H1 (cell line): ENCODE data around the gene P2RX1. TPM values are rescaled to one million over a fixed set of nuclear protein-coding genes. Genes with fewer than 3 reads are reported as not detected.

ENCODE experiments used
- CTCF ChIA-PET: fragments of 300-600 bp; sonication (Branson Sonifier 250); formaldehyde crosslinking; loops from one replicate; lab custom pipeline; 2021; ENCODE audit not compliant: partially characterized antibody; lab: Charles Lee
- POLR2A ChIA-PET: fragments of 300-600 bp; sonication (Branson Sonifier 250); formaldehyde crosslinking; loops from one replicate; lab custom pipeline; 2021; ENCODE audit warnings: inconsistent platforms; ENCODE audit not compliant: partially characterized antibody; lab: Charles Lee
- DNase-seq, 2 experiments: peaks; one replicate each; pipeline versions ENCODE4 v3.0.0 to v3.0.0-alpha.2; 2010 to 2022; ENCODE audit warnings: low spot score in 2 of 2, low read depth in 1 of 2, mixed read lengths in 1 of 2
- FAIRE-seq: peaks from 2 replicates; lab custom pipeline; 2011; peaks lifted over from hg19 to GRCh38; lab: Jason Lieb, UNC
- H2AFZ ChIP-seq: 2 replicates; pipeline ENCODE4 v1.8.1; 2012; ENCODE audit warnings: low read length, inconsistent platforms
- H2AK5ac ChIP-seq: 2 replicates; pipeline ENCODE4 v1.6.1; 2013; ENCODE audit warnings: low read depth, low read length
- H2BK120ac ChIP-seq: replicated peaks from 2 replicates; pipeline ENCODE3; 2013; ENCODE audit warnings: low read depth, low read length, inconsistent platforms
- H2BK12ac ChIP-seq: 2 replicates; pipeline ENCODE4 v1.6.1; 2013; ENCODE audit warnings: low read depth, low read length
- H2BK15ac ChIP-seq: 2 replicates; pipeline ENCODE4 v1.6.1; 2013; ENCODE audit warnings: low read length
- H2BK20ac ChIP-seq: 2 replicates; pipeline ENCODE4 v1.6.1; 2013; ENCODE audit warnings: low read length
- H2BK5ac ChIP-seq: 2 replicates; pipeline ENCODE4 v1.6.1; 2013; ENCODE audit warnings: low read depth, low read length
- H3K14ac ChIP-seq: 2 replicates; pipeline ENCODE4 v1.6.1; 2013; ENCODE audit warnings: inconsistent platforms; ENCODE audit not compliant: insufficient read length
- H3K18ac ChIP-seq: 2 replicates; pipeline ENCODE4 v1.6.1; 2013; ENCODE audit warnings: low read length; ENCODE audit errors: extremely low read depth
- H3K23ac ChIP-seq: 2 replicates; pipeline ENCODE4 v1.6.1; 2013; ENCODE audit warnings: inconsistent platforms; ENCODE audit not compliant: insufficient read length
- H3K23me2 ChIP-seq: 2 replicates; pipeline ENCODE4 v1.6.1; 2013; ENCODE audit warnings: low read depth, low read length
- H3K27ac ChIP-seq: 2 replicates; pipeline ENCODE4 v1.6.1; 2011; ENCODE audit warnings: low read depth, low read length, inconsistent platforms
- H3K27me3 ChIP-seq, 4 experiments: replicated peaks in 1 of 4; 1 replicate in 1 of 4; 2 replicates in 3 of 4; pipeline versions ENCODE4 v1.6.1 to v1.8.1; 2011 to 2013; ENCODE audit warnings: low read length in 3 of 4, mild to moderate bottlenecking in 3 of 4, inconsistent platforms in 2 of 4, mixed read lengths in 2 of 4, moderate library complexity in 1 of 4; ENCODE audit not compliant: control insufficient read depth in 3 of 4, insufficient read depth in 3 of 4; ENCODE audit errors: extremely low read depth in 1 of 4
- H3K36me3 ChIP-seq, 4 experiments: 2 replicates each; pipeline versions ENCODE4 v1.6.1 to v1.8.1; 2011 to 2013; ENCODE audit warnings: mild to moderate bottlenecking in 4 of 4, low read length in 3 of 4, moderate library complexity in 2 of 4, control low read depth in 1 of 4, inconsistent platforms in 1 of 4; ENCODE audit not compliant: insufficient read depth in 4 of 4, control insufficient read depth in 2 of 4
- H3K4ac ChIP-seq: replicated peaks from 2 replicates; pipeline ENCODE3; 2013; ENCODE audit warnings: low read length, low read depth, mixed read lengths, inconsistent platforms; ENCODE audit not compliant: insufficient read length
- H3K4me1 ChIP-seq, 4 experiments: replicated peaks in 1 of 4; 1 replicate in 1 of 4; 2 replicates in 3 of 4; pipeline versions ENCODE4 v1.6.1 to v1.8.1; 2011 to 2013; ENCODE audit warnings: low read length in 3 of 4, inconsistent platforms in 2 of 4, mixed read lengths in 1 of 4; ENCODE audit not compliant: insufficient read depth in 4 of 4, control insufficient read depth in 3 of 4
- H3K4me2 ChIP-seq, 2 experiments: 2 replicates each; pipeline versions ENCODE4 v1.6.1 to v1.8.1; 2011 to 2013; ENCODE audit warnings: low read depth in 2 of 2, low read length in 2 of 2, control low read depth in 1 of 2, inconsistent platforms in 1 of 2, mild to moderate bottlenecking in 1 of 2; ENCODE audit not compliant: insufficient read depth in 1 of 2
- H3K4me3 ChIP-seq, 4 experiments: fragments of 200-600, 300-600 bp in 1 of 4; sonication (generic), shearing (Covaris generic), sonication (Bioruptor Twin) in 1 of 4; 2 replicates each; pipeline versions ENCODE4 v1.5.1 to v1.8.1; 2011 to 2016; ENCODE audit warnings: low read length in 4 of 4, low read depth in 3 of 4, control low read depth in 2 of 4, inconsistent platforms in 2 of 4, mild to moderate bottlenecking in 2 of 4, mixed read lengths in 1 of 4, moderate library complexity in 1 of 4; ENCODE audit not compliant: insufficient read depth in 2 of 4; ENCODE audit errors: extremely low read depth in 1 of 4
- H3K56ac ChIP-seq: replicated peaks from 2 replicates; pipeline ENCODE3; 2013; ENCODE audit warnings: low read depth, mild to moderate bottlenecking, mixed read lengths, low read length, inconsistent platforms; ENCODE audit not compliant: insufficient read length
- H3K79me1 ChIP-seq: 2 replicates; pipeline ENCODE4 v1.6.1; 2013; ENCODE audit warnings: low read depth, low read length, control low read depth
- H3K79me2 ChIP-seq, 2 experiments: 2 replicates each; pipeline versions ENCODE4 v1.6.1 to v1.8.1; 2012 to 2013; ENCODE audit warnings: low read length in 2 of 2, mild to moderate bottlenecking in 2 of 2, inconsistent platforms in 1 of 2; ENCODE audit not compliant: insufficient read depth in 2 of 2, control insufficient read depth in 1 of 2
- H3K9ac ChIP-seq, 4 experiments: replicated peaks in 1 of 4; 1 replicate in 1 of 4; 2 replicates in 3 of 4; pipeline versions ENCODE4 v1.6.1 to v1.8.1; 2011 to 2013; ENCODE audit warnings: low read depth in 3 of 4, low read length in 3 of 4, control low read depth in 2 of 4, mild to moderate bottlenecking in 2 of 4, moderate library complexity in 2 of 4, inconsistent platforms in 1 of 4; ENCODE audit errors: extremely low read depth in 1 of 4
- H3K9me3 ChIP-seq, 2 experiments: 2 replicates each; pipeline versions ENCODE4 v1.6.1 to v1.8.1; 2012 to 2013; ENCODE audit warnings: mild to moderate bottlenecking in 2 of 2, moderate library complexity in 2 of 2, control low read depth in 1 of 2, inconsistent platforms in 1 of 2, low read depth in 1 of 2, low read length in 1 of 2, mixed read lengths in 1 of 2; ENCODE audit not compliant: insufficient read depth in 2 of 2
- H4K20me1 ChIP-seq, 2 experiments: replicated peaks in 1 of 2; 2 replicates each; pipeline versions ENCODE3 to v1.8.1; 2011 to 2013; ENCODE audit warnings: inconsistent platforms in 2 of 2, low read length in 2 of 2, mild to moderate bottlenecking in 1 of 2; ENCODE audit not compliant: insufficient read depth in 2 of 2, control insufficient read depth in 1 of 2
- H4K5ac ChIP-seq: 2 replicates; pipeline ENCODE4 v1.6.1; 2013; ENCODE audit warnings: low read length, low read depth, mixed read lengths, inconsistent platforms; ENCODE audit not compliant: insufficient read length
- H4K8ac ChIP-seq: 2 replicates; pipeline ENCODE4 v1.8.0; 2013; ENCODE audit warnings: mild to moderate bottlenecking, moderate library complexity, low read length, inconsistent platforms; ENCODE audit not compliant: insufficient read depth; ENCODE audit errors: extremely low read depth
- H4K91ac ChIP-seq: replicated peaks from 2 replicates; pipeline ENCODE3; 2013; ENCODE audit warnings: low read length, mixed read lengths, inconsistent platforms; ENCODE audit not compliant: insufficient read length
- WGBS, 2 experiments: shearing (Covaris generic) in 1 of 2; methylation state at CpG; one replicate each; pipeline versions ENCODE4 v1.1.6 to v1.1.7; 2013 to 2015; ENCODE audit warnings: low lambda C conversion rate in 2 of 2, mixed read lengths in 2 of 2, inconsistent platforms in 1 of 2, low coverage in 1 of 2, missing lambda C conversion rate in 1 of 2; ENCODE audit not compliant: insufficient replicate concordance in 2 of 2, insufficient coverage in 1 of 2, insufficient read length in 1 of 2; ENCODE audit errors: extremely low coverage in 1 of 2, missing lambda C conversion rate in 1 of 2; 5-methylcytosine and 5-hydroxymethylcytosine counted together
- polyA plus RNA-seq, 7 experiments: library from polyadenylated mRNA; depleted of rRNA in 3 of 7; stranded (reverse) in 5 of 7; unstranded in 2 of 7; fragments of >200 nt in 5 of 7; fragments of 200-250 nt in 2 of 7; gene quantifications; 1 replicate in 5 of 7; 2 replicates in 1 of 7; 4 replicates in 1 of 7; pipeline versions ENCODE4 v1.2.1 to v1.2.3, GENCODE V29; 2011 to 2013; ENCODE audit warnings: missing spikeins in 2 of 7, mixed read lengths in 2 of 7
- total RNA-seq: library from RNA; stranded (reverse); fragmentation: NEBNext Ultra II Directional; extraction: Animal tissue kit (Norgen Biotek cat#: 25700); gene quantifications from 2 replicates; pipeline ENCODE4 v1.2.1, GENCODE V29; 2021

The P2RX1 gene
- total and polyA plus RNA-seq, 2 of the 8 experiments (the other 6 are each of a cell fraction or from before 2014, with no cell fraction given), result 0.45 to 1.1 TPM

GRCh38 chr17:3935825-3936355 lies 19.6 kb upstream of the P2RX1 start:
- Histone ChIP-seq H2BK5ac (no peak overlapping the region), H3K23ac (no peak overlapping the region), H3K27me3 (no peaks in the 10 kb centered on the region), H2AK5ac (no peak overlapping the region), H4K91ac (no peak overlapping the region), H3K36me3 (no peaks in the 10 kb centered on the region; a peak in 3 of 8 replicates), H3K4ac (no peak overlapping the region), H3K23me2 (no peaks in the 10 kb centered on the region; the same call in 1 of the 2 replicates), H3K4me1 (no peaks in the 10 kb centered on the region), H3K9ac (no peak overlapping the region), H3K27ac (no peak overlapping the region), H2BK120ac (no peak overlapping the region), H2BK12ac (no peak overlapping the region), H3K9me3 (no peaks in the 10 kb centered on the region), H2AFZ (no peak overlapping the region), H4K8ac (no peak overlapping the region), H3K18ac (no peak overlapping the region), H3K56ac (no peak overlapping the region), H4K20me1 (no peaks in the 10 kb centered on the region), H3K4me3 (no peak overlapping the region), H3K79me1 (no peaks in the 10 kb centered on the region), H3K4me2 (no peak overlapping the region), H3K79me2 (no peaks in the 10 kb centered on the region), H4K5ac (no peak overlapping the region), H2BK20ac (no peak overlapping the region), H3K14ac (no peak overlapping the region), H2BK15ac (no peak overlapping the region)
- DNase-seq, result no peak
- FAIRE-seq, result no peak
- WGBS, 2 experiments, result 98% methylated on average over 9 of the region's 9 CpGs; no CpG with 5 or more reads in 1 of the 2 experiments
- POLR2A ChIA-PET, result interaction anchor here (0.6 to 1.4 kb wide), 2 partner anchors 19 to 24 kb away, joined by 3 read pairs; no protein-coding TSS in a partner anchor
- CTCF ChIA-PET, result interaction anchor here (0.7 to 6.8 kb wide), 16 partner anchors 8 to 234 kb away, joined by 3 to 102 read pairs (median 4); no protein-coding TSS in a partner anchor
